ENCODE measurements around the gene ATP6V0B. TPM values are rescaled to one million over a fixed set of nuclear protein-coding genes. Genes with fewer than 3 reads are reported as not detected.

Gene ATP6V0B
- total and polyA plus RNA-seq, 9 of the 15 experiments (the other 6 are each of a cell fraction or from before 2014, with no cell fraction given) = 137 to 328 (median 220) TPM

- TF ChIP-seq RERE (CRISPR knock-in tag; IDR thresholded peaks at IDR 0.05; ENCODE audit: borderline replicate concordance) = no peak
- TF ChIP-seq POLR3A (IDR thresholded peaks at IDR 0.05; ENCODE audit: borderline replicate concordance, extremely low read depth, insufficient read depth, insufficient read length) = no peak
- TF ChIP-seq ZNF175 (CRISPR knock-in tag; IDR thresholded peaks at IDR 0.05; ENCODE audit: low read depth) = no peak
- TF ChIP-seq, protein P1, sequence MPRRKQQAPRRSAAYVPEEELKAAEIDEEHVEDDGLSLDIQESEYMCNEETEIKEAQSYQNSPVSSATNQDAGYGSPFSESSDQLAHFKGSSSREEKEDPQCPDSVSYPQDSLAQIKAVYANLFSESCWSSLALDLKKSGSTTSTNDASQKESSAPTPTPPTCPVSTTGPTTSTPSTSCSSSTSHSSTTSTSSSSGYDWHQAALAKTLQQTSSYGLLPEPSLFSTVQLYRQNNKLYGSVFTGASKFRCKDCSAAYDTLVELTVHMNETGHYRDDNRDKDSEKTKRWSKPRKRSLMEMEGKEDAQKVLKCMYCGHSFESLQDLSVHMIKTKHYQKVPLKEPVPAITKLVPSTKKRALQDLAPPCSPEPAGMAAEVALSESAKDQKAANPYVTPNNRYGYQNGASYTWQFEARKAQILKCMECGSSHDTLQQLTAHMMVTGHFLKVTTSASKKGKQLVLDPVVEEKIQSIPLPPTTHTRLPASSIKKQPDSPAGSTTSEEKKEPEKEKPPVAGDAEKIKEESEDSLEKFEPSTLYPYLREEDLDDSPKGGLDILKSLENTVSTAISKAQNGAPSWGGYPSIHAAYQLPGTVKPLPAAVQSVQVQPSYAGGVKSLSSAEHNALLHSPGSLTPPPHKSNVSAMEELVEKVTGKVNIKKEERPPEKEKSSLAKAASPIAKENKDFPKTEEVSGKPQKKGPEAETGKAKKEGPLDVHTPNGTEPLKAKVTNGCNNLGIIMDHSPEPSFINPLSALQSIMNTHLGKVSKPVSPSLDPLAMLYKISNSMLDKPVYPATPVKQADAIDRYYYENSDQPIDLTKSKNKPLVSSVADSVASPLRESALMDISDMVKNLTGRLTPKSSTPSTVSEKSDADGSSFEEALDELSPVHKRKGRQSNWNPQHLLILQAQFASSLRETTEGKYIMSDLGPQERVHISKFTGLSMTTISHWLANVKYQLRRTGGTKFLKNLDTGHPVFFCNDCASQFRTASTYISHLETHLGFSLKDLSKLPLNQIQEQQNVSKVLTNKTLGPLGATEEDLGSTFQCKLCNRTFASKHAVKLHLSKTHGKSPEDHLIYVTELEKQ (CRISPR knock-in tag; IDR thresholded peaks at IDR 0.05) = no peak
- no peak for TF ChIP-seq HMG20B (CRISPR knock-in tag; IDR thresholded peaks at IDR 0.05)
- TF ChIP-seq ZNF134 (CRISPR knock-in tag; conservative IDR thresholded peaks at IDR 0.05) = no peak
- no peak for TF ChIP-seq PHF20 (IDR thresholded peaks at IDR 0.05; ENCODE audit: partially characterized antibody)
- TF ChIP-seq SIN3A (IDR thresholded peaks at IDR 0.05; ENCODE audit: borderline replicate concordance in 2 of 2, control insufficient read depth in 1 of 2, low read depth in 2 of 2, low read length in 2 of 2) = peak in 1 of 2 experiments; percentile 58; a peak in 2 of 4 replicates
- no peak for TF ChIP-seq ZNF408 (CRISPR knock-in tag; IDR thresholded peaks at IDR 0.05; ENCODE audit: low read depth)
- TF ChIP-seq NELFE (IDR thresholded peaks at IDR 0.05; ENCODE audit: insufficient read depth, insufficient read length) = no peak
- TF ChIP-seq CHD2 (IDR thresholded peaks at IDR 0.05; ENCODE audit: low read depth, low read length) = peak; percentile 6; the same call in 1 of the 2 replicates
- no peak for TF ChIP-seq NCOA4 (IDR thresholded peaks at IDR 0.05; ENCODE audit: partially characterized antibody)
- TF ChIP-seq ZNF699 (CRISPR knock-in tag; IDR thresholded peaks at IDR 0.05; ENCODE audit: insufficient replicate concordance) = no peak
- TF ChIP-seq VEZF1 (CRISPR knock-in tag; IDR thresholded peaks at IDR 0.05) = peak; percentile 62
- no peak for TF ChIP-seq CREBBP (IDR thresholded peaks at IDR 0.05; ENCODE audit: low read depth, low read length)
- no peak for TF ChIP-seq ETS2 (tag; IDR thresholded peaks at IDR 0.05; ENCODE audit: borderline replicate concordance, poor library complexity, severe bottlenecking)
Observed at GRCh38 chr1:43975249-43975961, 645 bp downstream of the ATP6V0B start (continued).

Data from K562 (cell line).